HepG2 (cell line): ENCODE results near the gene SLCO2A1. TPM values are rescaled to one million over a fixed set of nuclear protein-coding genes. Genes with fewer than 3 reads are reported as not detected.

Experiments used
- DMAP1 ChIP-seq: IDR thresholded peaks from 2 replicates; pipeline ENCODE4 v1.6.1; 2016
- FOXK1 ChIP-seq: sonication (generic); formaldehyde crosslinking; IDR thresholded peaks from 2 replicates; pipeline ENCODE4 v1.4.0; 2020; ENCODE audit warnings: low read depth, missing genetic modification reagents, borderline replicate concordance
- NFIB ChIP-seq: sonication (generic); formaldehyde crosslinking; IDR thresholded peaks from 2 replicates; pipeline ENCODE4 v1.9.0; 2021; ENCODE audit warnings: missing genetic modification reagents, mild to moderate bottlenecking, borderline replicate concordance
- PCBP2 ChIP-seq: fragments of 200-400 bp; formaldehyde crosslinking; optimal IDR thresholded peaks from 2 replicates; pipeline ENCODE3; 2018; ENCODE audit warnings: low read length, low read depth; ENCODE audit not compliant: poor library complexity, severe bottlenecking
- PTBP1 ChIP-seq: fragments of 200-400 bp; formaldehyde crosslinking; IDR thresholded peaks from 2 replicates; pipeline ENCODE4 v1.6.1; 2018; ENCODE audit warnings: low read length, low read depth; ENCODE audit not compliant: poor library complexity, severe bottlenecking
- STAG1 ChIP-seq: sonication (generic); formaldehyde crosslinking; IDR thresholded peaks from 2 replicates; pipeline ENCODE4 v1.4.0; 2020; ENCODE audit warnings: missing genetic modification reagents
- TFDP1 ChIP-seq: IDR thresholded peaks from 2 replicates; pipeline ENCODE4 v1.6.1; 2016; ENCODE audit warnings: missing compliant biosample characterization, missing genetic modification reagents, borderline replicate concordance
- ZNF12 ChIP-seq: sonication (generic); formaldehyde crosslinking; IDR thresholded peaks from 2 replicates; pipeline ENCODE4 v1.5.0; 2020; ENCODE audit warnings: missing genetic modification reagents
- ZNF142 ChIP-seq: sonication (generic); formaldehyde crosslinking; IDR thresholded peaks from 2 replicates; pipeline ENCODE4 v1.4.0; 2020; ENCODE audit warnings: missing genetic modification reagents
- ZNF230 ChIP-seq: sonication (generic); formaldehyde crosslinking; IDR thresholded peaks from 2 replicates; pipeline ENCODE4 v1.4.0; 2020; ENCODE audit warnings: mild to moderate bottlenecking, missing genetic modification reagents
- ZNF280B ChIP-seq: sonication (generic); formaldehyde crosslinking; IDR thresholded peaks from 2 replicates; pipeline ENCODE4 v1.5.0; 2020; ENCODE audit warnings: missing genetic modification reagents, mild to moderate bottlenecking, borderline replicate concordance
- ZNF331 ChIP-seq: sonication (generic); formaldehyde crosslinking; IDR thresholded peaks from 2 replicates; pipeline ENCODE4 v1.4.0; 2020; ENCODE audit warnings: missing genetic modification reagents
- ZNF496 ChIP-seq: sonication (generic); formaldehyde crosslinking; IDR thresholded peaks from 2 replicates; pipeline ENCODE4 v1.8.1; 2023; ENCODE audit warnings: mild to moderate bottlenecking, moderate library complexity, missing genetic modification reagents; ENCODE audit not compliant: insufficient replicate concordance
- ZNF644 ChIP-seq: IDR thresholded peaks from 2 replicates; pipeline ENCODE4 v1.6.1; 2016; ENCODE audit warnings: low read depth
- ZSCAN9 ChIP-seq: IDR thresholded peaks from 2 replicates; pipeline ENCODE4 v1.6.1; 2016; ENCODE audit warnings: borderline replicate concordance
- polyA plus RNA-seq, 8 experiments: library from polyadenylated mRNA; depleted of rRNA in 3 of 8; stranded (reverse) in 7 of 8; unstranded in 1 of 8; fragments of >200 nt; fragmentation: Illumina TruSeq in 4 of 8; extraction: Trizol in 4 of 8; gene quantifications; 2 replicates each; pipeline versions ENCODE4 v1.2.1 to v1.2.3, GENCODE V29; 2011 to 2016; ENCODE audit warnings: low read depth in 4 of 8, missing spikeins in 1 of 8, mixed read lengths in 1 of 8; ENCODE audit not compliant: insufficient read depth in 1 of 8
- total RNA-seq, 5 experiments: library from RNA; depleted of rRNA; stranded (reverse); fragments of >200 nt; fragmentation: Illumina TruSeq; extraction: Trizol; gene quantifications; 2 replicates each; pipeline ENCODE4 v1.2.3, GENCODE V29; 2016; ENCODE audit warnings: low read depth in 1 of 5
- TF ChIP-seq, protein P1 (sequence below): sonication (generic); formaldehyde crosslinking; IDR thresholded peaks from 2 replicates; pipeline ENCODE4 v1.8.0; 2022; ENCODE audit warnings: mild to moderate bottlenecking, missing genetic modification reagents; ENCODE audit not compliant: insufficient replicate concordance
- TF ChIP-seq, protein P2 (sequence below): sonication (generic); formaldehyde crosslinking; IDR thresholded peaks from 2 replicates; pipeline ENCODE4 v1.4.0; 2020; ENCODE audit warnings: missing genetic modification reagents; ENCODE audit errors: not compliant biosample characterization

The SLCO2A1 gene
- total and polyA plus RNA-seq, 2 of the 13 experiments (the other 11 are each of a cell fraction or from before 2014, with no cell fraction given): 0.04 TPM; not detected in 1

GRCh38 chr3:134057654-134058110 lies 28.0 kb upstream of the SLCO2A1 start (continued):
- TF ChIP-seq ZNF142 (CRISPR knock-in tag) (no peak), DMAP1 (no peak), ZNF280B (no peak), ZNF230 (CRISPR knock-in tag) (no peak), ZNF331 (CRISPR knock-in tag) (no peak), STAG1 (CRISPR knock-in tag) (no peak), PCBP2 (no peak), ZNF12 (CRISPR knock-in tag) (no peak), NFIB (CRISPR knock-in tag) (no peak), PTBP1 (no peak), ZSCAN9 (CRISPR knock-in tag) (no peak), ZNF496 (CRISPR knock-in tag) (no peak), TFDP1 (CRISPR knock-in tag) (no peak), FOXK1 (no peak), ZNF644 (CRISPR knock-in tag) (no peak)
- TF ChIP-seq, protein P1, sequence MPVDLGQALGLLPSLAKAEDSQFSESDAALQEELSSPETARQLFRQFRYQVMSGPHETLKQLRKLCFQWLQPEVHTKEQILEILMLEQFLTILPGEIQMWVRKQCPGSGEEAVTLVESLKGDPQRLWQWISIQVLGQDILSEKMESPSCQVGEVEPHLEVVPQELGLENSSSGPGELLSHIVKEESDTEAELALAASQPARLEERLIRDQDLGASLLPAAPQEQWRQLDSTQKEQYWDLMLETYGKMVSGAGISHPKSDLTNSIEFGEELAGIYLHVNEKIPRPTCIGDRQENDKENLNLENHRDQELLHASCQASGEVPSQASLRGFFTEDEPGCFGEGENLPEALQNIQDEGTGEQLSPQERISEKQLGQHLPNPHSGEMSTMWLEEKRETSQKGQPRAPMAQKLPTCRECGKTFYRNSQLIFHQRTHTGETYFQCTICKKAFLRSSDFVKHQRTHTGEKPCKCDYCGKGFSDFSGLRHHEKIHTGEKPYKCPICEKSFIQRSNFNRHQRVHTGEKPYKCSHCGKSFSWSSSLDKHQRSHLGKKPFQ: no peak
- TF ChIP-seq, protein P2, sequence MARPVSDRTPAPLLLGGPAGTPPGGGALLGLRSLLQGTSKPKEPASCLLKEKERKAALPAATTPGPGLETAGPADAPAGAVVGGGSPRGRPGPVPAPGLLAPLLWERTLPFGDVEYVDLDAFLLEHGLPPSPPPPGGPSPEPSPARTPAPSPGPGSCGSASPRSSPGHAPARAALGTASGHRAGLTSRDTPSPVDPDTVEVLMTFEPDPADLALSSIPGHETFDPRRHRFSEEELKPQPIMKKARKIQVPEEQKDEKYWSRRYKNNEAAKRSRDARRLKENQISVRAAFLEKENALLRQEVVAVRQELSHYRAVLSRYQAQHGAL (CRISPR knock-in tag): no peak
